HL-60/S4 treated with retinoic acid at 250 ng/mL for 4 days and 3 days (cell line): ENCODE results near the gene C5orf58.

Experiments
- in situ Hi-C: fragments of 300-500 bp; cut with MboI; formaldehyde crosslinking; loops from 2 replicates; pipeline ENCODE4 v1.7.0; 2022; ENCODE audit warnings: low sequenced_read_pairs

C5orf58 gene

GRCh38 chr5:170223360-170223759 is 9.4 kb upstream of the C5orf58 start:
- in situ Hi-C loops = no loop called here

- in situ Hi-C loops = no loop called here
Measured at GRCh38 chr5:170223906-170224305, 8.9 kb upstream of the C5orf58 start.

GRCh38 chr5:170225326-170226128 is 7.3 kb upstream of the C5orf58 start:
- in situ Hi-C loops = loop anchor here (25.0 kb wide), 1 partner anchor 387 kb away; no protein-coding TSS in a partner anchor

- in situ Hi-C loops = loop anchor here (25.0 kb wide), 1 partner anchor 386 kb away; no protein-coding TSS in a partner anchor
Measured at GRCh38 chr5:170226129-170226615, 6.6 kb upstream of the C5orf58 start.

- in situ Hi-C loops = loop anchor here (25.0 kb wide), 1 partner anchor 386 kb away; no protein-coding TSS in a partner anchor
Measured at GRCh38 chr5:170226661-170227060, 6.1 kb upstream of the C5orf58 start.

- in situ Hi-C loops = loop anchor here (25.0 kb wide), 1 partner anchor 383 kb away; no protein-coding TSS in a partner anchor
Measured at GRCh38 chr5:170228762-170229435, 3.9 kb upstream of the C5orf58 start.

GRCh38 chr5:170233358-170233892 is 640 bp downstream of the C5orf58 start:
- in situ Hi-C loops = loop anchor here (25.0 kb wide), 1 partner anchor 379 kb away; no protein-coding TSS in a partner anchor

- in situ Hi-C loops = loop anchor here (25.0 kb wide), 1 partner anchor 376 kb away; no protein-coding TSS in a partner anchor
Measured at GRCh38 chr5:170235876-170236864, 3.4 kb downstream of the C5orf58 start.

- in situ Hi-C loops = loop anchor here (25.0 kb wide), 1 partner anchor 374 kb away; no protein-coding TSS in a partner anchor
Measured at GRCh38 chr5:170238456-170239196, 5.8 kb downstream of the C5orf58 start.

GRCh38 chr5:170245436-170245835 is 12.7 kb downstream of the C5orf58 start:
- in situ Hi-C loops = loop anchor here (25.0 kb wide), 1 partner anchor 367 kb away; no protein-coding TSS in a partner anchor

GRCh38 chr5:170246126-170246870 is 13.5 kb downstream of the C5orf58 start:
- in situ Hi-C loops = loop anchor here (25.0 kb wide), 1 partner anchor 366 kb away; no protein-coding TSS in a partner anchor

GRCh38 chr5:170247363-170247762 is 14.6 kb downstream of the C5orf58 start:
- in situ Hi-C loops = loop anchor here (25.0 kb wide), 1 partner anchor 365 kb away; no protein-coding TSS in a partner anchor

GRCh38 chr5:170248172-170248930 is 15.6 kb downstream of the C5orf58 start:
- in situ Hi-C loops = loop anchor here (25.0 kb wide), 1 partner anchor 364 kb away; no protein-coding TSS in a partner anchor

GRCh38 chr5:170248931-170249227 is 16.1 kb downstream of the C5orf58 start:
- in situ Hi-C loops = loop anchor here (25.0 kb wide), 1 partner anchor 363 kb away; no protein-coding TSS in a partner anchor

- in situ Hi-C loops = loop anchor here (25.0 kb wide), 1 partner anchor 363 kb away; no protein-coding TSS in a partner anchor
Measured at GRCh38 chr5:170249355-170249754, 16.6 kb downstream of the C5orf58 start.

GRCh38 chr5:170250810-170251317 is 18.1 kb downstream of the C5orf58 start:
- in situ Hi-C loops = no loop called here

- in situ Hi-C loops = no loop called here
Measured at GRCh38 chr5:170251462-170251861, 18.7 kb downstream of the C5orf58 start.
